NCI-H2196 treated with DMSO at 0.1 percent for 48 hours (cell line): ENCODE measurements around the gene ACOT2.
"Not testable (repeated sequence)": the region's sequence is repeated elsewhere in the genome, so short reads cannot be mapped to it uniquely, and the experiment has no call there.

Source experiments
- DNase-seq: peaks from one replicate; lab custom pipeline; 2025; ENCODE audit not compliant: unreplicated experiment; lab: John Stamatoyannopoulos, UW

The ACOT2 gene, protein sequence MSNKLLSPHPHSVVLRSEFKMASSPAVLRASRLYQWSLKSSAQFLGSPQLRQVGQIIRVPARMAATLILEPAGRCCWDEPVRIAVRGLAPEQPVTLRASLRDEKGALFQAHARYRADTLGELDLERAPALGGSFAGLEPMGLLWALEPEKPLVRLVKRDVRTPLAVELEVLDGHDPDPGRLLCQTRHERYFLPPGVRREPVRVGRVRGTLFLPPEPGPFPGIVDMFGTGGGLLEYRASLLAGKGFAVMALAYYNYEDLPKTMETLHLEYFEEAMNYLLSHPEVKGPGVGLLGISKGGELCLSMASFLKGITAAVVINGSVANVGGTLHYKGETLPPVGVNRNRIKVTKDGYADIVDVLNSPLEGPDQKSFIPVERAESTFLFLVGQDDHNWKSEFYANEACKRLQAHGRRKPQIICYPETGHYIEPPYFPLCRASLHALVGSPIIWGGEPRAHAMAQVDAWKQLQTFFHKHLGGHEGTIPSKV

DNA sequence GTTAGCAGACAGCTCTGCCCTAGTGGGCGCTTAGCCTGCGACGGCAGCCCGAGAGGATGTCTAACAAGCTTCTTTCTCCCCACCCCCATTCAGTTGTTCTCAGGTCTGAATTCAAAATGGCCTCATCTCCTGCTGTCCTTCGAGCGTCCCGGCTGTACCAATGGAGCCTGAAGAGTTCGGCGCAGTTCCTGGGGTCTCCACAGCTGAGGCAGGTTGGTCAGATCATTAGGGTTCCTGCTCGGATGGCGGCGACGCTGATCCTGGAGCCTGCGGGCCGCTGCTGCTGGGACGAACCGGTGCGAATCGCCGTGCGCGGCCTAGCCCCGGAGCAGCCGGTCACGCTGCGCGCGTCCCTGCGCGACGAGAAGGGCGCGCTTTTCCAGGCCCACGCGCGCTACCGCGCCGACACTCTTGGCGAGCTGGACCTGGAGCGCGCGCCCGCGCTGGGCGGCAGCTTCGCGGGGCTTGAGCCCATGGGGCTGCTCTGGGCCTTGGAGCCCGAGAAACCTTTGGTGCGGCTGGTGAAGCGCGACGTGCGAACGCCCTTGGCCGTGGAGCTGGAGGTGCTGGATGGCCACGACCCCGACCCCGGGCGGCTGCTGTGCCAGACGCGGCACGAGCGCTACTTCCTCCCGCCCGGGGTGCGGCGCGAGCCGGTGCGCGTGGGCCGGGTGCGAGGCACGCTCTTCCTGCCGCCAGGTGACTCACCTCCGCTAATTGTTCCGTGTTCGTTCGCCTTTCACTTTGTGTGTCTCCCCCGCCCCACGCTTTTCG is at the start of gene ACOT2:
TSS of gene ACOT2 (plus strand) at position 29 of the 774 bp plus-strand sequence. CDS start at position 57, 28 bp downstream.
- peak; percentile 76 for DNase-seq

DNA sequence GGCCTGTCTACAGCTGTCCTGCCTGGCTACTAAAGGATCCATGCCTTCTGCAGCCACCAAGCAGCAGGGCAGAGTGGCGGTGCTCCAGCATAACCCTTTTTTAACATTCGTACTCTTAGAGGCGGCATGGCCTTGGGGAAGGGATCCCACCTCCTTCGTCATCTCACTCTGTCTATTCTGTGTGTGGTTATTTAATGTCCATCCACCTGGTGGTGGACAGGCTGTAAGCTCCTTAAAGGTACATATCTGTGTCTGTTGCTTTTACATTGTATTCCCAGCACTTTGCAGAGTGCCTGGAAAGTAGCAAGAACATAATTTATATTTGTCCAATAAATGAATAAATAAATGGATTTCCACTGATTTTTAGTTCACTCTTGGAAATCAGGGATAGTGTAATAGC is 47.8 kb upstream of the ACOT2 start:
- DNase-seq, result no peak

DNA sequence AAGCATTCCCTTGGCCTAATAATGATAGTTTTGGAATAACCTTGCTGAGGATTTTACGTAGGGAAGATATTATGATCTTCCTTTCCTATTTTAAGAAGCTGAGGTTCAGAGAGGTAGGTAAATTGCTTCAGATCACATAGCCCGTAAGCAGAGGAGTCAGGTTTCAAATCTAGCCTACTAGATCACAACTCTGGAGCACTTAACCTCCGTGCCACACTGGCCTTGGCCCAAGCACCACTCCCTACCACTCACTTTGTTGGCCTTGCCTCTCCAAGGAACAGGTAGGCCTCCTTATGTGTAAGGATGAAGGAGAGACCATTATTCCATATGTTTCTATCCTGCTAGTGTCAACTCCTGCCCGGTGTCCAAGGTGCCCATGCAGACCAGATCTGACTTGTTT is 44.5 kb upstream of the ACOT2 start:
- no peak for DNase-seq

DNA sequence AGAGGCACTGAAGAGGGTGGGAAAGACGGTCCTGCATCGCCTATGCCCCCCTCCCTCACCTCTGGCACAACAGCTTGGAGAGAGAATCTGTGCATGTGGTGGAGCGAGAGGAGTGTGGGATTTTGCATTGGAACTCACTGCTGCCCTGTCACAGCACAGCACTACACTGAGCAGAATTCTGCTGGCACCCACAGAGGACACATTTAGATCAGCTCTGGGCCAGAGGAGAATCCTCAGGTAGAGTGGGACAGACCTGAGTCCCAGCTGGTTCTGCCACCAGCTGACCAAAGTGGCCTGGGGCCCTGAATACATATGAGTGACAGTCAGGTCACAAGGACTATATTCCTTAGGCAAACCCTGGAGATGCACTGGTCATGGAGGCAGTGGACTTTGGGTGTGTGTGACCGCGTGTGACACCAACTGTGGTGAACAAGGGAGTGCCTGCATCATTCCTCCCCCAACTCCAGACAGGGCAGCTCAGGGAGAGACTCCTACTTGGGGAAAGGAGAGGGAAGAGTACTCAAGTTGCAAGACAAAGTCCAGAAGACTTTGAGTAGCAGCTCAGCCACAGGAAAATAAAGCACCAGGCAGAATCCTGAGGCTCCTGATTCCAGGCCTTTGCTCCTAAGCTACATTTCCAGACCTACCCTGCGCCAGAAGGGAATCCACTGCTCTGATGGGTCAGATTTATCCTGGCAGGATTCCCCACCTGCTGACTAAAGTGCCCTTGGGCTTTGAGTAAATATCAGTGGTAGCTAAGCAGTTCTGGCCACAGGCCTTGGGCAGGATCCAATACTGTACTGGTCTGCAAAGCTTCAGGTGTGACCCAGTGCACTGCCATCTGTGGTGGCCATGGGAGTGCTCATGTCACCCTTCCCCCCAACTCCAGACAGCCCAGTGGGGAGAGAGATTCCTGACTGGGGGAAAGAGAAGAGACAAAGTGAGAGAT is 42.7 kb upstream of the ACOT2 start:
- DNase-seq, result peak; percentile 55

DNA sequence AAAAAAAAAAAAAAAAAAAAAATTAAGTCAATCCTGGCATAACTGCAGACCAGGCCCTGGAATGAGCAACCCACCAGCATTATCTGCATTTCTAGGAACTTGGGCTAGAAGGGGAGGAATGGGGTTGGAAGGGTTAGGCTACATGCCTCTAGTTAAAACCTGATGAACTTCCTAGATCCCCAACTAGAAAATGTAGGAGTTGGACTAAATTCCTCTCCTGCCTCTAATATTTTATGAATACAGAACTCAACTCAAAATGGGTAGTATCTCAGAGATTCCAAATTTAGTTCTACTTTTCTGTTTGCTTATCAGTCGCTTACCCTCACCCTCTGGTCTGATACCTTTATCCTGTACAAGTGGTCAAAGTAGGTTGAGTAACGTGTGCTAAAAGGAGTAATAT is 39.7 kb upstream of the ACOT2 start:
- not testable (repeated sequence) for DNase-seq

DNA sequence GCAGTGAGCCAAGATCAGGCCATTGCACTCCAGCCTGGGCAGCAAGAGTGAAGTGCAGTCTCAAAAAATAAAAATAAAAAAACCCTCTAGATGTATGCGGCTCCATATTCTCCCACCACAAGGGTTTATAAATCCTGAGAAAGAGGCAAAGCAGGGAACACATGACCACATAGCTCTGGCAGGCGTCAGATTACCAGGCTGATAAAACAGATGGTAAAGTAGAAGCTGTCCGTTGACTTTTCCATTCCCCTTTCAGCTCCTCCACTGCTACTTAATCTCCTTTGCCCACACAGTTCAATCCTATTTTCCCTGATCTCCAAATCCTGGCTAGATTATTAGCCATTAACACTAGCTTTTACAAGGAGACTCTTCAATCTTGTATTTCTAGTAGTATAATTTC is 37.0 kb upstream of the ACOT2 start:
- not testable (repeated sequence) for DNase-seq

DNA sequence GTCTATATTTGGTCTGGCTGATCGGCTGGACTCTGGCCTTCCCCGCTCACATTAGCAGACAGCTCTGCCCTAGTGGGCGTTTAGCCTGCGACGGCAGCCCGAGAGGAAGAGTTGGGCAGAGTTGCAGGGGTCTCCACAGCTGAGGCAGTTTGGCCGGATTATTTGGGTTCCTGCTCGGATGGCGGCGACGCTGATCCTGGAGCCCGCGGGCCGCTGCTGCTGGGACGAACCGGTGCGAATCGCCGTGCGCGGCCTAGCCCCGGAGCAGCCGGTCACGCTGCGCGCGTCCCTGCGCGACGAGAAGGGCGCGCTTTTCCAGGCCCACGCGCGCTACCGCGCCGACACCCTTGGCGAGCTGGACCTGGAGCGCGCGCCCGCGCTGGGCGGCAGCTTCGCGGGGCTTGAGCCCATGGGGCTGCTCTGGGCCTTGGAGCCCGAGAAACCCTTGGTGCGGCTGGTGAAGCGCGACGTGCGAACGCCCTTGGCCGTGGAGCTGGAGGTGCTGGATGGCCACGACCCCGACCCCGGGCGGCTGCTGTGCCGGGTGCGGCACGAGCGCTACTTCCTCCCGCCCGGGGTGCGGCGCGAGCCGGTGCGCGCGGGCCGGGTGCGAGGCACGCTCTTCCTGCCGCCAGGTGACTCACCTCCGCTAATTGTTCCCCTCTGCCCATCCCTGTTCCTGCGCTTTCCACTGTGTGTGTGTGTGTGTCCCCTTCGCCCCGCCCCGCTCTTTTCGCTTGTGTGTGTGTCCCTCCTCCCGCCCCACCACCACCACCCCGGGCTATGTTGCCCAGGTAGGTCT is 31.6 kb upstream of the ACOT2 start:
- peak; percentile 26 for DNase-seq

DNA sequence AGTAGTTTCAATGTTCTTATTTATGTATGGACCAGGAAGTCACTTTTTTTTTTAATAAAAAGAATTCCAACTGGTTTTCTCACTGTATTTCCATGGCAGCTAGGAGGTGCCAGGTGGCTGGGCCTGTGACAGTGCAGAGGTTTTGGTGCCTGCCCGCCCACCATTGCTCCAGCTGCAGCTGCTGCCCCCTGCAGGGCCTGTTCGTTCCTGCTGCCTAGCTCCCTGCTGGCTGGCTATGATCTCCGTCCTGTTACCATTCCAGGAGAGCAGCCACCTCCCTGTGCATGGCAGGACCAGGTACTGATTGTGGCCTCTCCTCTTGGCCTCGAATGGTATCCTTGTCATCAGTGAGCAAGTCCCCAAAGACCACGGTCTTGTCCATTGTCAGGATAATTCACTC is 30.0 kb upstream of the ACOT2 start:
- DNase-seq, result peak; percentile 4

DNA sequence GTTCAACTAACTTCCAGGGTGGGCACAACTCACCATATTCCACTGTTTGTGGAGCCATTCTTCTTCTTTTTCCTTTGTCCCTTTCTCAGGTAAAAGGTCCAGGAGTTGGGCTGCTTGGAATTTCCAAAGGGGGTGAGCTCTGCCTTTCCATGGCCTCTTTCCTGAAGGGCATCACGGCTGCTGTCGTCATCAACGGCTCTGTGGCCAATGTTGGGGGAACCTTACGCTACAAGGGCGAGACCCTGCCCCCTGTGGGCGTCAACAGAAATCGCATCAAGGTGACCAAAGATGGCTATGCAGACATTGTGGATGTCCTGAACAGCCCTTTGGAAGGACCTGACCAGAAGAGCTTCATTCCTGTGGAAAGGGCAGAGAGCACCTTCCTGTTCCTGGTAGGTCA is 26.1 kb upstream of the ACOT2 start:
- DNase-seq, result not testable (repeated sequence)

DNA sequence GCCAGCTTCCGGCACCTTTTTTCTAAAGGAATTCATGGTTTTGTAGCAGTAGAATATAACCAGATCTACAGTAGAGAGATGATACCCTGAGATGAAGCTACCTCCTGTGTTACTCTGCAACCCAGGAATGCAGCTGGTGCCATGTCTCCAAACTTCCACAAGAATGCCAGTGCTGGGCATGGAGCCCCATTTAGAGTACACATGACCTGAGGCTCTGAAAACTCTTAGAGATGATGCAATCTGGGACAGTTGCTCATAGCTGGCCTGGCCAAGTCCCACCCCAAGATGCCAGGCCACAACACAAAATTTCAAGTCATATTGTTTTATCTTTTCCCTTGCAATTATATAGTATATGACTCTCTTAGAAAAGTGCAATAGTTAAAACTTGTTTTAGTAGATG is 23.7 kb upstream of the ACOT2 start:
- not testable (repeated sequence) for DNase-seq

DNA sequence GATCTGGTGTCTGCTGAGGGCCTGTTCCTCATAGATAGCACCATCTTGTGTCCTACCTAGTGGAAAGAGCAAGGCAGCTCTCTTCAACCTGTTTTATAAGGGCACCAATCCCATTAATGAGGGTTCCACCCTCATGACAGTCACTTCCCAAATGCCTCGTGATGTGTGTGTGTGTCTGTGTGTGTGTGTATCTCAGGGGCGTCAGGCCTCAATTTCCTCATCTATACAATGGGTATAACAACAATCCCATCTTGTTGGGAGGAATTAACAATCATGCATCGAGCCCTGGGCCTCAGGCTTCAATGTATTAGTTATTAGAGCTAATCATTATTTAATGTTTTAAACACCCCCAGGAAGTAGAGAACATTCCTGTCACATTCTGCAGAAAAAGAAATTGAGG is 19.9 kb upstream of the ACOT2 start:
- DNase-seq, result not testable (repeated sequence)

DNA sequence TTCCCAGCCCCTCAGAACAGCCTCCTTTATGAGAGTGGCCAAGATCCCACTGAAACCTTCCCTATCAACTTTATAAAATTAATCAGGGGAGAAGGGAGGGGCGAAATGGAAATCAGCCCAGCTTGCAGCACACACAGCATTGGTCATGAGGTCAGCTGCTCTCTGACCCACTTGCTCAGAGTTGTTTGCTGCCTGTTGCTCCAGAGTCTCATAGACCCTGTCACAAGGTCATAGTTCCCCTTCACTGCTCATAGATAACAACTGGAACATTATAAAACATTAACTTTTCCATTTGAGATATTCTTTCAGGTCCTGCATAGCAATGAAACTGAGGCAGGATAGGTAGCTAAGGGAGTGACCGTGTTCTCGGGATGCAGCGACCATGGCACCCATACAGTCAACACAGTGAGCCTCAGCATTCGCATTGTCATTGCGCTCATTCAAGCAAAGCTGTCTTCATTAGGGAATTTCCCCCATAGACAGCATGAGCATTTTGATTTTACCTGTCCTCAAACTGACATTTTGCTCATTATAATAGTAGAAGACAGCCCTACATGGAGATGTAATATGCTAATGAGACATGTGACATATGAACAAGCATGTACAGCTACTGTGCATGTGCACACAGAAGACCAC is 19.0 kb upstream of the ACOT2 start:
- DNase-seq, result not testable (repeated sequence)

DNA sequence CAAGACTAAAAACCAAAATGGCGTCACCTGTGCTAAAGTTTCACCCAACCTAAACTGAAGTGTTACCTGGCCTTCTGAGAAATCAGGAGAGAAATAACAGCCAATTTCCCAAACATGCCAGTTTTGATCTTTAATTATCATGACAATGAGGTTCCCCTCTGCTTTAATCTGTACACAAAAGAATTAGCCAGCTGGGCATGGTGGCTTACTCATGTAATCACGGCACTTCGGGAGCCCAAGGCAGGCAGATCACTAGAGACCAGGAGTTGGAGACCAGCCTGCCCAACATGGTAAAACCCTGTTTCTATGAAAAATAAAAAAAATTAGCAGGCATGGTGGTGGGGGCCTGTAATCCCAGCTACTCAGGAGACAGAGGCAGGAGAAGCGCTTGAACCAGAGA is 15.2 kb upstream of the ACOT2 start:
- no peak for DNase-seq

DNA sequence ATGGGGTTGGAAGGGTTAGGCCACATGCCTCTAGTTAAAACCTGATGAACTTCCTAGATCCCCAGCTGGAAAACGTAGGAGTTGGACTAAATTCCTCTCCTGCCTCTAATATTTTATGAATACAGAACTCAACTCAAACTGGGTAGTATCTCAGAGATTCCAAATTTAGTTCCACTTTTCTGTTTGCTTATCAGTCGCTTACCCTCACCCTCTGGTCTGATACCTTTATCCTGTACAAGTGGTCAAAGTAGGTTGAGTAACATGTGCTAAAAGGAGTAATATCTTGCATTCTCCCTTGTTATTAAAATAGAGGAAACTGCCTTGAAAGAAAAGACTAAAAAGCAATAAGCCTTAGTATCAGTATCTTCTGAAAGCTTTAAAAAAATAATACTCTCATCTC is 11.8 kb upstream of the ACOT2 start:
- not testable (repeated sequence) for DNase-seq

DNA sequence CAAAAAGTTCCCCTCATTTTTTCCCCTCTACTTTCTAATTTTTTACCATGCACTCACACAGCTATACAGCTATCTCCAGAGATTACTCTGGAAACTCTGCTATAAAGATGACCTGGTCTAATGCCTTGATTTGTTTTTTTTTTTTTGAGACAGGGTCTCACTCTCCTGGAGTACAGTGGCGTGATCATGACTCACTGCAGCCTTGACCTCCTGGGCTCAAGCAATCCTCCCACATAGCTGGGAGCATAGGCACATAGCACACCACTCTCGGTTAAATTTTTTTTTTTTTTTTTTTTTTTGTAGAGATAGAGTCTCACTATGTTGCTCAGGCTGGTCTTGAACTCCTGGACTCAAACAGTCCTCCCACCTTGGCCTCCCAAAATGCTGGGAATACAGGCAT is 10.8 kb upstream of the ACOT2 start:
- not testable (repeated sequence) for DNase-seq

DNA sequence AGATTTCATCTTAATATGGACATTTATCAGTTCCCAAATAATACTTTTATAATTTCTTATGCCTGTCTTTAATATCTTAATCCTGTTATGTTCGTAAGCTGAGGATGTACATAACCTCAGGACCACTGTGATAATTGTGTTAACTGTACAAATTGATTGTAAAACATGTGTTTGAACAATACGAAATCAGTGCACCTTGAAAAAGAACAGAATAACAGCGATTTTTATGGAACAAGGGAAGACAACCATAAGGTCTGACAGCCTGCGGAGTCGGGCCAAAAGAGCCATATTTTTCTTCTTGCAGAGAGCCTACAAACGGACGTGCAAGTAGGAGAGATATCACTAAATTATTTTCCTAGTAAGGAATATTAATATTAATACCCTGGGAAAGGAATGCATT is 6.8 kb upstream of the ACOT2 start:
- DNase-seq, result not testable (repeated sequence)

DNA sequence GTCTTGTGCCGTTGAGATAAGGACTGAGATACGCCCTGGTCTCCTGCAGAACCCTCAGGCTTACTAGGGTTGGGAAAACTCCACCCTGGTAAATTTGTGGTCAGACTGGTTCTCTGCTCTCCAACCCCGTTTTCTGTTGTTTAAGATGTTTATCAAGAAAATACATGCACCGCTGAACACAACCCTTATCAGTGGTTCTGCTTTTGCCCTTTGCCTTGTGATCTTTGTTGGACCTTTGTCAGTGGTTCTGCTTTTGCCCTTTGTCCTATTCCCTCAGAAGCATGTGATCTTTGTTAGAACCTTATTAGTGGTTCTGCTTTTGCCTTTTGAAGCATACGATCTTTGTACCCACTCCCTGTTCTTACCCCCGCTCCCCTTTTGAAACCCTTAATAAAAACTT is 6.3 kb upstream of the ACOT2 start:
- DNase-seq, result not testable (repeated sequence)

DNA sequence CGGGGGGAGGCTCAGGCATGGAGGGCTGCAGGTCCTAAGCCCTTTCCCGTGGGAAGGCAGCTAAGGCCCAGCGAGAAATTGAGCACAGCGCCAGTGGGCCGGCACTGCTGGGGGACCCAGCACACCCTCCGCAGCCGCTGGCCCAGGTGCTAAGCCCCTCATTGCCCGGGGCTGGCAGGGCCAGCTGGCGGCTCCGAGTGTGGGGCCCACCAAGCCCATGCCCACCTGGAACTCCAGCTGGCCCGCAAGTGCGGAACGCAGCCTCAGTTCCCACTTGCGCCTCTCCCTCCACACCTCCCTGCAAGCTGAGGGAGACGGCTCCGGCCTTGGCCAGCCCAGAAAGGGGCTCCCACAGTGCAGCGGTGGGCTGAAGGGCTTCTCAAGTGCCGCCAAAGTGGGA is 2.6 kb upstream of the ACOT2 start:
- DNase-seq, result not testable (repeated sequence)

DNA sequence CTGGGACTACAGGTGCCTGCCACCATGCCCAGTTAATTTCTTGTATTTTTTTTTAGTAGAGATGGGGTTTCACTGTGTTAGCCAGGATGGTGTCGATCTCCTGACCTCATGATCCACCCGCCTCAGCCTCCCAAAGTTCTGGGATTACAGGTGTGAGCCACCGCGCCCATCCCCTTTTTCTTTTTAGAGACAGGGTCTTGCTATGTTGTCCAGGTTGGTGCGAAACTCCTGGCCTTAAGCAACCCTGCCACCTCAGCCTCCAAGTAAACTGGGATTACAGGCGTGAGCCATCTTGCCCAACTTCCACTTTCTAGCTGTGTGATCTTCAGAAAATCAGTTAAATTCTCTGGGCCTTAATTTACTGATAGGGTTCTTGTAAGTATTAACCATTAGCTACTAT is 2.1 kb upstream of the ACOT2 start:
- DNase-seq, result not testable (repeated sequence)

DNA sequence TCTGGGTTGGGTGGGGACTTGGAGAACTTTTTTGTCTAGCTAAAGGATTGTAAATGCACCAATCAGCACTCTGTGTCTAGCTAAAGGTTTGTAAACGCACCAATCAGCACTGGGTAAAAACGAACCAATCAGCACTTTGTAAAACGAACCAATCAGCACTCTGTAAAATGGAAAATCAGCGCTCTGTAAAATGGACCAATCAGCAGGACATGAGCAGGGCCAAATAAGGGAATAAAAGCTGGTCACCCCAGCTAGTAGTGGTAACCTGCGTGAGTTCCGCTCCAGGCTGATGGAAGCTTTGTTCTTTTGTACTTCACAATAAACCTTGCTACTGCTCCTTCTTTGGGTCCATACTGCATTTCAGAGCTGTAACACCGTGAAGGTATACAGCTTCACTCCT is 1.7 kb upstream of the ACOT2 start:
- DNase-seq, result no peak
